Fibroblast of lung (primary cell): ENCODE measurements around the gene SEC14L5.

Experiments used
- EZH2 ChIP-seq: IDR thresholded peaks from 2 replicates; pipeline ENCODE4 v1.5.1; 2012; ENCODE audit warnings: low read length, control low read depth, mild to moderate bottlenecking; ENCODE audit errors: missing control alignments
- TF ChIP-seq, protein P1 (sequence below), 2 donors: IDR thresholded peaks in 1 of 2; conservative IDR thresholded peaks in 1 of 2; 1 replicate in 1 of 2; 2 replicates in 1 of 2; pipeline ENCODE4 v1.5.1; 2011 to 2012; ENCODE audit warnings: low read length in 2 of 2, control low read depth in 1 of 2, inconsistent platforms in 1 of 2, low read depth in 1 of 2, mild to moderate bottlenecking in 1 of 2

DNA sequence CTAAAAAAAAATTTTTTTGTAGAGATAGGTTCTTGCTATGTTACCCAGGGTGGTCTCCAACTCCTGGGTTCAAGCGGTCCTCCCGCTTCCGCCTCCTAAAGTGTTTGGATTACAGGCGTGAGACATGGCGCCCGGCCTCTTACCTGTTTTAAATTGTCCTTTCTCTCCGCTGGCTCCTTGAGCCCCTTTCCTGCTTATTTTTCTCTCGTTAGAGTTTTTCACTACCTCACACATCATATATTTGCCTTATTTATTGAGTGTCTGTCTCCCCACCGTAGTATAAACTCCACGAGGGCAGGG is 760 bp upstream of the SEC14L5 start:
- TF ChIP-seq, protein P1, sequence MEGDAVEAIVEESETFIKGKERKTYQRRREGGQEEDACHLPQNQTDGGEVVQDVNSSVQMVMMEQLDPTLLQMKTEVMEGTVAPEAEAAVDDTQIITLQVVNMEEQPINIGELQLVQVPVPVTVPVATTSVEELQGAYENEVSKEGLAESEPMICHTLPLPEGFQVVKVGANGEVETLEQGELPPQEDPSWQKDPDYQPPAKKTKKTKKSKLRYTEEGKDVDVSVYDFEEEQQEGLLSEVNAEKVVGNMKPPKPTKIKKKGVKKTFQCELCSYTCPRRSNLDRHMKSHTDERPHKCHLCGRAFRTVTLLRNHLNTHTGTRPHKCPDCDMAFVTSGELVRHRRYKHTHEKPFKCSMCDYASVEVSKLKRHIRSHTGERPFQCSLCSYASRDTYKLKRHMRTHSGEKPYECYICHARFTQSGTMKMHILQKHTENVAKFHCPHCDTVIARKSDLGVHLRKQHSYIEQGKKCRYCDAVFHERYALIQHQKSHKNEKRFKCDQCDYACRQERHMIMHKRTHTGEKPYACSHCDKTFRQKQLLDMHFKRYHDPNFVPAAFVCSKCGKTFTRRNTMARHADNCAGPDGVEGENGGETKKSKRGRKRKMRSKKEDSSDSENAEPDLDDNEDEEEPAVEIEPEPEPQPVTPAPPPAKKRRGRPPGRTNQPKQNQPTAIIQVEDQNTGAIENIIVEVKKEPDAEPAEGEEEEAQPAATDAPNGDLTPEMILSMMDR (conservative IDR thresholded peaks at IDR 0.05 in 1 of 2, IDR thresholded peaks at IDR 0.05 in 1 of 2; ENCODE audit: low read depth in 1 of 2, low read length in 2 of 2) = no peak
- no peak for TF ChIP-seq EZH2
